ENCODE data around the gene TEX22.

- TF ChIP-seq PATZ1 (tag by site-specific recombination; IDR thresholded peaks at IDR 0.05), result no peak
- TF ChIP-seq CTCF (tag by site-specific recombination; IDR thresholded peaks at IDR 0.05), result no peak
- TF ChIP-seq ZBTB26 (tag by site-specific recombination; optimal IDR thresholded peaks at IDR 0.05), result no peak
These were observed 34.8 kb downstream of the TEX22 start for GRCh38 chr14:105433161-105433605.
